Measurements from ENCODE around the gene KLC3.

DNA sequence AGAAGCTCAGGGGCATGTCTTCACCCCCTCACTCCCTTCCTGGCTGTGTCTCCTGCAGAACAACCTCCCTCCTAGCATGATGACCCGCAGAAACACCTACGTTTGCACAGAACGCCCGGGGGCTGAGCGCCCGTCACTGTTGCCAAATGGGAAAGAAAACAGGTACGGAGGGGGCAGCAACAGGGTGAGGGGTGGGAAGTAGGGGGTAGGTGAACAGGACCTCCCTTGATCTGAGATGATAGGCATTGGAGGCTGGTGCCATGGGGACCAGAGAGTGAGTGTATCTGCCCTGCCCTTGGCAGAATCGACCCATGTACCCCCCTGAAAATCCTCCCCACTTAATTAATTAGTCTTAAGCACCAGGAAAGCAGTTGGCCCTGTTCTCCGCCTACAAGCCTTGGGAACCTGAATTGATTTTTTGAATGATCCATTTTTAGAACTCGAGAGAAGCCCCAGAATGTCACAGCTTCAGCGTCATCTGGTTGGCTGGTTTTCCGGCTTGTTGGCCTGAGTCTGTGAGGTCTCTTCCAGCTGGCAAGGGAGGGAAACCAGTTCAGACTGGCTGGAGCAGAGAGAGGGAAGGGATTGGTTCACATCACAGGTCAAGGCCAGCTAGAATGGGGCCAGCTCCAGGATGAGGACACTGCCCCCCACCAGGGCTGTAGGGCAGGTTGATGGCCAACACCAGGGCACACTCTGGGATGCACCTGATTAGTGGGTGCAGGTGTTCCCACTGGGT, 46.1 kb upstream of the KLC3 start:
- TF ChIP-seq TAF1 (IDR thresholded peaks at IDR 0.05; ENCODE audit: low read depth, low read length) = no peak
- TF ChIP-seq POLR2AphosphoS5 (IDR thresholded peaks at IDR 0.05; ENCODE audit: low read depth, low read length) = no peak
- TF ChIP-seq POLR2A (IDR thresholded peaks at IDR 0.05; ENCODE audit: low read depth, low read length) = no peak
- no peak for TF ChIP-seq SPI1 (IDR thresholded peaks at IDR 0.05; ENCODE audit: low read depth, low read length)

Data from GM12891 (cell line).